H1 (cell line): Measurements from ENCODE around the gene GPR156. TPM values are rescaled to one million over a fixed set of nuclear protein-coding genes. Genes with fewer than 3 reads are reported as not detected.

ENCODE experiments used
- polyA plus RNA-seq, 7 experiments: library from polyadenylated mRNA; depleted of rRNA in 3 of 7; stranded (reverse) in 5 of 7; unstranded in 2 of 7; fragments of >200 nt in 5 of 7; fragments of 200-250 nt in 2 of 7; gene quantifications; 1 replicate in 5 of 7; 2 replicates in 1 of 7; 4 replicates in 1 of 7; pipeline versions ENCODE4 v1.2.1 to v1.2.3, GENCODE V29; 2011 to 2013; ENCODE audit warnings: missing spikeins in 2 of 7, mixed read lengths in 2 of 7
- total RNA-seq: library from RNA; stranded (reverse); fragmentation: NEBNext Ultra II Directional; extraction: Animal tissue kit (Norgen Biotek cat#: 25700); gene quantifications from 2 replicates; pipeline ENCODE4 v1.2.1, GENCODE V29; 2021
- TF ChIP-seq, protein P1 (sequence below): fragments of 300-600 bp; sonication (generic); IDR thresholded peaks from 2 replicates; pipeline ENCODE4 v1.7.1; 2012; ENCODE audit warnings: low read length, moderate library complexity, mild to moderate bottlenecking, inconsistent platforms; ENCODE audit not compliant: insufficient replicate concordance

Gene GPR156
- total and polyA plus RNA-seq, 2 of the 8 experiments (the other 6 are each of a cell fraction or from before 2014, with no cell fraction given) = 1.6 to 1.8 TPM

DNA sequence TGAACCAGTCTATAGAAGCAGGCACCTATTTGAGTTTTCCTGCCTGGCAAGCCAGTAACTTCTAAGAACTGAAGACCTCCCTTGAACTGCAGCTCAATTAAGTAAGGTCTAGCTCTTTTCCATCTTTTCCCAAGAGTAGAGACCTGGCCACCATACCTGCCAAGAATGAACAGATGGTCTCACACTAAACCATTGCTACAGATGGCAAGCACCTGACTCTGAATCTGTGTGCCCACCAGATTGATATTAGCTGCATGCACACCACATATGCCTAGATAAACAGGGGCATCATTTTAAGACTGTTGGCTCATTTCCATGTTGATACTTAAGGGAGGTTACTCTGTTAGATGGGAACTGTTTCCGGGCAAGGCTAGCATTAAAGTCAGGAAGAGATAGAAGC lies 156.0 kb downstream of the GPR156 start (continued):
- TF ChIP-seq, protein P1, sequence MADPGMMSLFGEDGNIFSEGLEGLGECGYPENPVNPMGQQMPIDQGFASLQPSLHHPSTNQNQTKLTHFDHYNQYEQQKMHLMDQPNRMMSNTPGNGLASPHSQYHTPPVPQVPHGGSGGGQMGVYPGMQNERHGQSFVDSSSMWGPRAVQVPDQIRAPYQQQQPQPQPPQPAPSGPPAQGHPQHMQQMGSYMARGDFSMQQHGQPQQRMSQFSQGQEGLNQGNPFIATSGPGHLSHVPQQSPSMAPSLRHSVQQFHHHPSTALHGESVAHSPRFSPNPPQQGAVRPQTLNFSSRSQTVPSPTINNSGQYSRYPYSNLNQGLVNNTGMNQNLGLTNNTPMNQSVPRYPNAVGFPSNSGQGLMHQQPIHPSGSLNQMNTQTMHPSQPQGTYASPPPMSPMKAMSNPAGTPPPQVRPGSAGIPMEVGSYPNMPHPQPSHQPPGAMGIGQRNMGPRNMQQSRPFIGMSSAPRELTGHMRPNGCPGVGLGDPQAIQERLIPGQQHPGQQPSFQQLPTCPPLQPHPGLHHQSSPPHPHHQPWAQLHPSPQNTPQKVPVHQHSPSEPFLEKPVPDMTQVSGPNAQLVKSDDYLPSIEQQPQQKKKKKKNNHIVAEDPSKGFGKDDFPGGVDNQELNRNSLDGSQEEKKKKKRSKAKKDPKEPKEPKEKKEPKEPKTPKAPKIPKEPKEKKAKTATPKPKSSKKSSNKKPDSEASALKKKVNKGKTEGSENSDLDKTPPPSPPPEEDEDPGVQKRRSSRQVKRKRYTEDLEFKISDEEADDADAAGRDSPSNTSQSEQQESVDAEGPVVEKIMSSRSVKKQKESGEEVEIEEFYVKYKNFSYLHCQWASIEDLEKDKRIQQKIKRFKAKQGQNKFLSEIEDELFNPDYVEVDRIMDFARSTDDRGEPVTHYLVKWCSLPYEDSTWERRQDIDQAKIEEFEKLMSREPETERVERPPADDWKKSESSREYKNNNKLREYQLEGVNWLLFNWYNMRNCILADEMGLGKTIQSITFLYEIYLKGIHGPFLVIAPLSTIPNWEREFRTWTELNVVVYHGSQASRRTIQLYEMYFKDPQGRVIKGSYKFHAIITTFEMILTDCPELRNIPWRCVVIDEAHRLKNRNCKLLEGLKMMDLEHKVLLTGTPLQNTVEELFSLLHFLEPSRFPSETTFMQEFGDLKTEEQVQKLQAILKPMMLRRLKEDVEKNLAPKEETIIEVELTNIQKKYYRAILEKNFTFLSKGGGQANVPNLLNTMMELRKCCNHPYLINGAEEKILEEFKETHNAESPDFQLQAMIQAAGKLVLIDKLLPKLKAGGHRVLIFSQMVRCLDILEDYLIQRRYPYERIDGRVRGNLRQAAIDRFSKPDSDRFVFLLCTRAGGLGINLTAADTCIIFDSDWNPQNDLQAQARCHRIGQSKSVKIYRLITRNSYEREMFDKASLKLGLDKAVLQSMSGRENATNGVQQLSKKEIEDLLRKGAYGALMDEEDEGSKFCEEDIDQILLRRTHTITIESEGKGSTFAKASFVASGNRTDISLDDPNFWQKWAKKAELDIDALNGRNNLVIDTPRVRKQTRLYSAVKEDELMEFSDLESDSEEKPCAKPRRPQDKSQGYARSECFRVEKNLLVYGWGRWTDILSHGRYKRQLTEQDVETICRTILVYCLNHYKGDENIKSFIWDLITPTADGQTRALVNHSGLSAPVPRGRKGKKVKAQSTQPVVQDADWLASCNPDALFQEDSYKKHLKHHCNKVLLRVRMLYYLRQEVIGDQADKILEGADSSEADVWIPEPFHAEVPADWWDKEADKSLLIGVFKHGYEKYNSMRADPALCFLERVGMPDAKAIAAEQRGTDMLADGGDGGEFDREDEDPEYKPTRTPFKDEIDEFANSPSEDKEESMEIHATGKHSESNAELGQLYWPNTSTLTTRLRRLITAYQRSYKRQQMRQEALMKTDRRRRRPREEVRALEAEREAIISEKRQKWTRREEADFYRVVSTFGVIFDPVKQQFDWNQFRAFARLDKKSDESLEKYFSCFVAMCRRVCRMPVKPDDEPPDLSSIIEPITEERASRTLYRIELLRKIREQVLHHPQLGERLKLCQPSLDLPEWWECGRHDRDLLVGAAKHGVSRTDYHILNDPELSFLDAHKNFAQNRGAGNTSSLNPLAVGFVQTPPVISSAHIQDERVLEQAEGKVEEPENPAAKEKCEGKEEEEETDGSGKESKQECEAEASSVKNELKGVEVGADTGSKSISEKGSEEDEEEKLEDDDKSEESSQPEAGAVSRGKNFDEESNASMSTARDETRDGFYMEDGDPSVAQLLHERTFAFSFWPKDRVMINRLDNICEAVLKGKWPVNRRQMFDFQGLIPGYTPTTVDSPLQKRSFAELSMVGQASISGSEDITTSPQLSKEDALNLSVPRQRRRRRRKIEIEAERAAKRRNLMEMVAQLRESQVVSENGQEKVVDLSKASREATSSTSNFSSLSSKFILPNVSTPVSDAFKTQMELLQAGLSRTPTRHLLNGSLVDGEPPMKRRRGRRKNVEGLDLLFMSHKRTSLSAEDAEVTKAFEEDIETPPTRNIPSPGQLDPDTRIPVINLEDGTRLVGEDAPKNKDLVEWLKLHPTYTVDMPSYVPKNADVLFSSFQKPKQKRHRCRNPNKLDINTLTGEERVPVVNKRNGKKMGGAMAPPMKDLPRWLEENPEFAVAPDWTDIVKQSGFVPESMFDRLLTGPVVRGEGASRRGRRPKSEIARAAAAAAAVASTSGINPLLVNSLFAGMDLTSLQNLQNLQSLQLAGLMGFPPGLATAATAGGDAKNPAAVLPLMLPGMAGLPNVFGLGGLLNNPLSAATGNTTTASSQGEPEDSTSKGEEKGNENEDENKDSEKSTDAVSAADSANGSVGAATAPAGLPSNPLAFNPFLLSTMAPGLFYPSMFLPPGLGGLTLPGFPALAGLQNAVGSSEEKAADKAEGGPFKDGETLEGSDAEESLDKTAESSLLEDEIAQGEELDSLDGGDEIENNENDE = no peak
